Breast epithelium (tissue), 4 donors: ENCODE measurements around the gene ABHD16B. TPM values are rescaled to one million over a fixed set of nuclear protein-coding genes. Genes with fewer than 3 reads are reported as not detected.

Experiments used
- DNase-seq, 2 donors: peaks; one replicate each; pipeline ENCODE4 v3.0.0-alpha.2; 2019; ENCODE audit warnings: low spot score in 2 of 2
- H3K27ac ChIP-seq, 2 donors: fragments of 200-600 bp; sonication (generic) in 1 of 2; one replicate each; pipeline ENCODE4 v1.5.1; 2016 to 2019; ENCODE audit warnings: mild to moderate bottlenecking in 1 of 2
- H3K27me3 ChIP-seq, 2 donors: fragments of 200-600 bp; sonication (generic) in 1 of 2; one replicate each; pipeline versions ENCODE4 v1.5.1 to v1.6.0; 2017 to 2019; ENCODE audit warnings: control low read depth in 1 of 2, mild to moderate bottlenecking in 1 of 2
- H3K36me3 ChIP-seq: fragments of 200-600 bp; one replicate; pipeline ENCODE4 v1.5.1; 2019
- H3K4me1 ChIP-seq, 2 donors: fragments of 200-600 bp; sonication (generic); one replicate each; pipeline ENCODE4 v1.5.1; 2016 to 2019; ENCODE audit warnings: control low read depth in 1 of 2
- H3K4me3 ChIP-seq, 3 donors: fragments of 200-600 bp; sonication (generic); 1 replicate in 2 of 3; 2 replicates in 1 of 3; pipeline ENCODE4 v1.5.1; 2016 to 2019; ENCODE audit warnings: mild to moderate bottlenecking in 3 of 3, moderate library complexity in 2 of 3
- H3K9me3 ChIP-seq, 2 donors: fragments of 200-600 bp; sonication (generic) in 1 of 2; one replicate each; pipeline ENCODE4 v1.5.1; 2016 to 2019; ENCODE audit warnings: control low read depth in 1 of 2
- CTCF ChIP-seq, 3 donors: fragments of 450-650 bp; IDR thresholded peaks; one replicate each; pipeline ENCODE4 v1.5.1; 2016 to 2017; ENCODE audit warnings: antibody characterized with exemption in 3 of 3, mild to moderate bottlenecking in 3 of 3, moderate library complexity in 3 of 3
- POLR2A ChIP-seq: fragments of 450-650 bp; IDR thresholded peaks from one replicate; pipeline ENCODE4 v1.6.1; 2016; ENCODE audit warnings: antibody characterized with exemption, mild to moderate bottlenecking, moderate library complexity
- POLR2AphosphoS5 ChIP-seq, 3 donors: sonication (generic); formaldehyde crosslinking; IDR thresholded peaks; one replicate each; pipeline ENCODE4 v1.6.1; 2017; ENCODE audit warnings: antibody characterized with exemption in 3 of 3
- intact Hi-C: fragments of 100-400 bp; cut with DNase I; formaldehyde crosslinking; loops from one replicate; pipeline ENCODE4 v1.15.1; 2023; ENCODE audit warnings: low total_unique reads
- total RNA-seq, 3 donors: library from RNA; depleted of rRNA; stranded (reverse); fragments of >200 nt; gene quantifications; one replicate each; pipeline ENCODE4 v1.1.0, GENCODE V29; 2016

ABHD16B gene
- total RNA-seq, 3 donors from 2014 or later: not detected

- H3K36me3 ChIP-seq: no peaks in the 10 kb centered on the region
- H3K9me3 ChIP-seq: no peaks in the 10 kb centered on the region
- DNase-seq: no peak
- no peak overlapping the region for H3K4me3 ChIP-seq
- intact Hi-C loops: no loop called here
- H3K27ac ChIP-seq: no peak overlapping the region
- no peaks in the 10 kb centered on the region for H3K27me3 ChIP-seq
- TF ChIP-seq CTCF (IDR thresholded peaks at IDR 0.05): no peak
- TF ChIP-seq POLR2AphosphoS5 (IDR thresholded peaks at IDR 0.05): no peak
- no peak for TF ChIP-seq POLR2A
- no peaks in the 10 kb centered on the region for H3K4me1 ChIP-seq
Observed at GRCh38 chr20:63908008-63908682, 46.8 kb downstream of the ABHD16B start.

- no peaks in the 10 kb centered on the region for H3K27me3 ChIP-seq
- no peak overlapping the region for H3K27ac ChIP-seq
- intact Hi-C loops: loop anchor here (1.0 kb wide), 1 partner anchor 22 kb away; no protein-coding TSS in a partner anchor
- H3K9me3 ChIP-seq: no peaks in the 10 kb centered on the region
- no peak for TF ChIP-seq POLR2AphosphoS5 (IDR thresholded peaks at IDR 0.05)
- TF ChIP-seq POLR2A: no peak
- TF ChIP-seq CTCF (IDR thresholded peaks at IDR 0.05): no peak
- no peaks in the 10 kb centered on the region for H3K4me1 ChIP-seq
- DNase-seq: no peak
- H3K36me3 ChIP-seq: no peaks in the 10 kb centered on the region
- H3K4me3 ChIP-seq: no peak overlapping the region
Observed at GRCh38 chr20:63911176-63911575, 49.9 kb downstream of the ABHD16B start.

Other genes starting within 250 kb of the ABHD16B start
- gene GMEB2, start 234.4 kb upstream of the ABHD16B start, total RNA-seq: 10 to 100 TPM in 2 of 3 donors, 1 to 10 TPM in 1; 6.6 to 11.0 (median 10.2) TPM
- gene STMN3, start 208.1 kb upstream of the ABHD16B start, total RNA-seq: 10 to 100 TPM; 11.8 to 19.6 (median 17.7) TPM
- gene RTEL1, start 203.2 kb upstream of the ABHD16B start, total RNA-seq: 10 to 100 TPM; 12.5 to 22.3 (median 15.1) TPM
- gene TNFRSF6B, start 164.8 kb upstream of the ABHD16B start, total RNA-seq: 10 to 100 TPM in 1 of 3 donors, 1 to 10 TPM in 2; 2.8 to 40.0 (median 7.4) TPM
- 10 to 100 TPM; 30.7 to 41.0 (median 32.3) TPM for gene ARFRP1, start 153.5 kb upstream of the ABHD16B start, total RNA-seq
- gene ZGPAT, start 153.5 kb upstream of the ABHD16B start, total RNA-seq: 10 to 100 TPM; 17.6 to 26.9 (median 24.9) TPM
- gene LIME1, start 124.8 kb upstream of the ABHD16B start, total RNA-seq: 10 to 100 TPM in 2 of 3 donors, 1 to 10 TPM in 1; 7.0 to 16.7 (median 12.0) TPM
- gene SLC2A4RG, start 121.7 kb upstream of the ABHD16B start, total RNA-seq: 10 to 100 TPM; 22.9 to 58.9 (median 36.9) TPM
- gene ZBTB46, start 30.2 kb upstream of the ABHD16B start, total RNA-seq: 10 to 100 TPM in 2 of 3 donors, 1 to 10 TPM in 1; 8.2 to 18.7 (median 10.7) TPM
- 100 to 1,000 TPM in 1 of 3 donors, 10 to 100 TPM in 2; 75.1 to 146 (median 84.2) TPM for gene TPD52L2, start 3.8 kb downstream of the ABHD16B start, total RNA-seq
- 10 to 100 TPM; 31.1 to 37.9 (median 37.0) TPM for gene DNAJC5, start 33.6 kb downstream of the ABHD16B start, total RNA-seq
- gene UCKL1, start 94.9 kb downstream of the ABHD16B start, total RNA-seq: 10 to 100 TPM; 24.2 to 44.9 (median 36.3) TPM
- gene ZNF512B, start 108.4 kb downstream of the ABHD16B start, total RNA-seq: 10 to 100 TPM in 1 of 3 donors, 1 to 10 TPM in 2; 5.8 to 12.7 (median 9.2) TPM
- gene SAMD10, start 118.1 kb downstream of the ABHD16B start, total RNA-seq: 1 to 10 TPM in 2 of 3 donors, under 1 TPM in 1; 0.96 to 3.3 (median 2.8) TPM
- 10 to 100 TPM; 53.9 to 67.5 (median 59.6) TPM for gene PRPF6, start 119.6 kb downstream of the ABHD16B start, total RNA-seq
- 1 to 10 TPM in 2 of 3 donors, under 1 TPM in 1; 0.66 to 1.3 (median 1.1) TPM for gene C20orf204, start 174.7 kb downstream of the ABHD16B start, total RNA-seq
- gene SOX18, start 188.1 kb downstream of the ABHD16B start, total RNA-seq: 1 to 10 TPM; 1.8 to 8.8 (median 3.2) TPM
- gene TCEA2, start 201.7 kb downstream of the ABHD16B start, total RNA-seq: 10 to 100 TPM; 23.9 to 39.4 (median 26.6) TPM
- gene RGS19, start 218.0 kb downstream of the ABHD16B start, total RNA-seq: 10 to 100 TPM; 14.7 to 22.2 (median 16.4) TPM
- gene OPRL1, start 218.6 kb downstream of the ABHD16B start, total RNA-seq: 1 to 10 TPM; 1.6 to 3.4 (median 2.3) TPM
- under 1 TPM in 1 of 3 donors, not detected in 2; 0.64 TPM for gene LKAAEAR1, start 222.9 kb downstream of the ABHD16B start, total RNA-seq
- not detected for gene NPBWR2, start 246.1 kb downstream of the ABHD16B start, total RNA-seq